Panc1 (cell line): ENCODE results near the gene EIPR1.

Source experiments
- CTCF ChIP-seq: fragments of 450-650 bp; IDR thresholded peaks from 2 replicates; pipeline ENCODE4 v1.5.1; 2017; ENCODE audit warnings: mild to moderate bottlenecking
- REST ChIP-seq, 2 experiments: IDR thresholded peaks; 2 replicates each; pipeline ENCODE4 v1.6.1; 2011 to 2012; ENCODE audit warnings: low read depth in 2 of 2, control low read depth in 1 of 2, low read length in 1 of 2, mild to moderate bottlenecking in 1 of 2, moderate library complexity in 1 of 2; ENCODE audit not compliant: insufficient read depth in 1 of 2

- no peak for TF ChIP-seq CTCF
- no peak for TF ChIP-seq REST (IDR thresholded peaks at IDR 0.05; ENCODE audit: insufficient read depth in 1 of 2, low read depth in 2 of 2, low read length in 1 of 2)
Observed at GRCh38 chr2:3214065-3214464, 163.6 kb downstream of the EIPR1 start.
